ENCODE measurements around the gene SHROOM1. TPM values are rescaled to one million over a fixed set of nuclear protein-coding genes. Genes with fewer than 3 reads are reported as not detected.

The SHROOM1 gene
- total RNA-seq, 2 experiments from 2014 or later, result 1.6 to 1.9 TPM

- POLR2A ChIA-PET, result no interaction called here
- CTCF ChIA-PET, result interaction anchor here (0.7 to 4.7 kb wide), 5 partner anchors 9 to 55 kb away, joined by 3 to 20 read pairs (median 4); no protein-coding TSS in a partner anchor
Measured at GRCh38 chr5:132827943-132828673, 2.3 kb downstream of the SHROOM1 start.

- POLR2A ChIA-PET, result no interaction called here
- CTCF ChIA-PET, result interaction anchor here (0.7 to 1.4 kb wide), 5 partner anchors 28 to 440 kb away, joined by 3 to 5 read pairs (median 4); partner anchors contain the start of genes GDF9 and UQCRQ
Measured at GRCh38 chr5:132826424-132827082, 3.9 kb downstream of the SHROOM1 start.

GRCh38 chr5:132825834-132826391 is 4.5 kb downstream of the SHROOM1 start:
- ChIA-PET CTCF (interaction anchor here (0.7 to 1.4 kb wide), 5 partner anchors 29 to 440 kb away, joined by 3 to 5 read pairs (median 4); partner anchors contain the start of genes GDF9 and UQCRQ), POLR2A (interaction anchor here (0.6 kb wide), 1 partner anchor 89 kb away, joined by 5 read pairs; no protein-coding TSS in a partner anchor)

- CTCF ChIA-PET, result interaction anchor here (0.9 to 1.8 kb wide), 4 partner anchors 10 to 298 kb away, joined by 4 to 5 read pairs (median 4); no protein-coding TSS in a partner anchor
- POLR2A ChIA-PET, result interaction anchor here (0.6 kb wide), 1 partner anchor 89 kb away, joined by 5 read pairs; no protein-coding TSS in a partner anchor
Measured at GRCh38 chr5:132825033-132825833, 5.2 kb downstream of the SHROOM1 start.

GRCh38 chr5:132824426-132824825 is 6.0 kb downstream of the SHROOM1 start:
- POLR2A ChIA-PET, result no interaction called here
- CTCF ChIA-PET, result interaction anchor here (0.9 to 2.1 kb wide), 4 partner anchors 11 to 438 kb away, joined by 3 to 5 read pairs (median 4); no protein-coding TSS in a partner anchor

- CTCF ChIA-PET, result interaction anchor here (0.5 to 2.1 kb wide), 5 partner anchors 10 to 438 kb away, joined by 3 to 5 read pairs (median 5); partner anchors contain the start of gene SOWAHA
- POLR2A ChIA-PET, result no interaction called here
Measured at GRCh38 chr5:132823481-132824050, 6.9 kb downstream of the SHROOM1 start.

GRCh38 chr5:132822650-132823480 is 7.6 kb downstream of the SHROOM1 start:
- CTCF ChIA-PET, result interaction anchor here (0.5 to 2.1 kb wide), 3 partner anchors 9 to 317 kb away, joined by 3 to 5 read pairs (median 5); partner anchors contain the start of gene SOWAHA
- POLR2A ChIA-PET, result no interaction called here

GRCh38 chr5:132821791-132822190 is 8.7 kb downstream of the SHROOM1 start:
- ChIA-PET CTCF (interaction anchor here (0.9 to 3.1 kb wide), 3 partner anchors 12 to 295 kb away, joined by 5 to 15 read pairs (median 8); no protein-coding TSS in a partner anchor), POLR2A (no interaction called here)

- POLR2A ChIA-PET, result no interaction called here
- CTCF ChIA-PET, result interaction anchor here (0.9 to 3.5 kb wide), 8 partner anchors 9 to 295 kb away, joined by 3 to 20 read pairs (median 7); partner anchors contain the start of gene SHROOM1
Measured at GRCh38 chr5:132821350-132821749, 9.1 kb downstream of the SHROOM1 start.

GRCh38 chr5:132820162-132820754 is 10.2 kb downstream of the SHROOM1 start:
- POLR2A ChIA-PET, result interaction anchor here (0.6 to 0.7 kb wide), 2 partner anchors 49 to 324 kb away, joined by 4 to 6 read pairs; no protein-coding TSS in a partner anchor
- CTCF ChIA-PET, result interaction anchor here (0.6 to 3.5 kb wide), 27 partner anchors 10 to 1721 kb away, joined by 3 to 20 read pairs (median 4); partner anchors contain the start of genes KIF3A, RAD50 and SHROOM1

- CTCF ChIA-PET, result interaction anchor here (0.5 to 3.5 kb wide), 20 partner anchors 9 to 433 kb away, joined by 3 to 20 read pairs (median 4); partner anchors contain the start of genes KIF3A, RAD50 and SHROOM1
- POLR2A ChIA-PET, result no interaction called here
Measured at GRCh38 chr5:132819468-132819867, 11.0 kb downstream of the SHROOM1 start.

GRCh38 chr5:132817011-132817410 is 13.4 kb downstream of the SHROOM1 start:
- POLR2A ChIA-PET, result no interaction called here
- CTCF ChIA-PET, result interaction anchor here (1.6 kb wide), 1 partner anchor 176 kb away, joined by 3 read pairs; no protein-coding TSS in a partner anchor

- CTCF ChIA-PET, result interaction anchor here (0.5 kb wide), 1 partner anchor 192 kb away, joined by 3 read pairs; no protein-coding TSS in a partner anchor
- POLR2A ChIA-PET, result no interaction called here
Measured at GRCh38 chr5:132816554-132816953, 13.9 kb downstream of the SHROOM1 start.

GRCh38 chr5:132816083-132816482 is 14.4 kb downstream of the SHROOM1 start:
- CTCF ChIA-PET, result interaction anchor here (0.5 to 1.5 kb wide), 2 partner anchors 192 to 290 kb away, joined by 3 to 5 read pairs; no protein-coding TSS in a partner anchor

GRCh38 chr5:132815454-132815853 is 15.0 kb downstream of the SHROOM1 start:
- ChIA-PET POLR2A (no interaction called here), CTCF (interaction anchor here (0.7 to 1.5 kb wide), 4 partner anchors 68 to 290 kb away, joined by 3 to 5 read pairs (median 4); partner anchors contain the start of gene CCNI2)

More at GRCh38 chr5:132816083-132816482, 14.4 kb downstream of the SHROOM1 start:
- POLR2A ChIA-PET, result no interaction called here

GRCh38 chr5:132814503-132815294 is 15.7 kb downstream of the SHROOM1 start:
- POLR2A ChIA-PET, result interaction anchor here (1.1 kb wide), 1 partner anchor 67 kb away, joined by 3 read pairs; the partner anchor contains the start of gene CCNI2
- CTCF ChIA-PET, result interaction anchor here (0.7 to 1.5 kb wide), 5 partner anchors 9 to 289 kb away, joined by 3 to 5 read pairs (median 4); partner anchors contain the start of gene CCNI2

Measured in activated CD8-positive, alpha-beta memory T cell treated with anti-CD3 and anti-CD28 coated beads for 36 hours (primary cell).